Right lobe of liver (tissue), 4 donors: Measurements from ENCODE around the gene TSPAN6.

Experiments used
- POLR2A ChIP-seq: fragments of 450-650 bp; IDR thresholded peaks from one replicate; pipeline ENCODE4 v1.6.1; 2017; ENCODE audit warnings: antibody characterized with exemption, mild to moderate bottlenecking
- TF ChIP-seq, protein P1 (sequence below), 4 donors: fragments of 200-600 bp in 3 of 4; fragments of 450-650 bp in 1 of 4; IDR thresholded peaks; one replicate each; pipeline versions ENCODE4 v1.5.1 to v1.8.0; 2016 to 2022; ENCODE audit warnings: antibody characterized with exemption in 4 of 4, mild to moderate bottlenecking in 2 of 4
- donor health status: DM: no; HTN: no; CAD: no.
- donor health status: DM: no; HTN: no; CAD: no.
- donor health status: DM: no; HTN: yes; CAD: no.

DNA sequence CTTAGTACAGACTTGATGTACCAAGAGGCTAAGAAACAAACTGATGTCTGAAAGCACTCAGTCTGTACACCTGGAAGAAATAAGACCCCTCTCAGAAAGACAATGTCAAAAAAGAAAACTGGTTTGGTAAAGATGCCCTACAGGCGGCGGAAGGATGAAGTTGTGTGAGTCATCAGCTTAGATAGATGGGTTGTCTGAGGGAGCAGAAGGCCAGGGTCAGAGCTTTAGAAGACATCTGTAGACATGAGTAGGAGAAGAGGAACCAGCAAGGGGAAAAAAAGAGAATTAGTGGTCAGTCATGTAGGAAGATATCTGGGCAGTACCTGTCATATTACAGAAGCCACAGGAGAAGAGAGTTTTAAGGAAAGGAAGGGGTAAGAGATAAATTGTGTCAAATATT is 15.7 kb upstream of the TSPAN6 start:
- TF ChIP-seq, protein P1, sequence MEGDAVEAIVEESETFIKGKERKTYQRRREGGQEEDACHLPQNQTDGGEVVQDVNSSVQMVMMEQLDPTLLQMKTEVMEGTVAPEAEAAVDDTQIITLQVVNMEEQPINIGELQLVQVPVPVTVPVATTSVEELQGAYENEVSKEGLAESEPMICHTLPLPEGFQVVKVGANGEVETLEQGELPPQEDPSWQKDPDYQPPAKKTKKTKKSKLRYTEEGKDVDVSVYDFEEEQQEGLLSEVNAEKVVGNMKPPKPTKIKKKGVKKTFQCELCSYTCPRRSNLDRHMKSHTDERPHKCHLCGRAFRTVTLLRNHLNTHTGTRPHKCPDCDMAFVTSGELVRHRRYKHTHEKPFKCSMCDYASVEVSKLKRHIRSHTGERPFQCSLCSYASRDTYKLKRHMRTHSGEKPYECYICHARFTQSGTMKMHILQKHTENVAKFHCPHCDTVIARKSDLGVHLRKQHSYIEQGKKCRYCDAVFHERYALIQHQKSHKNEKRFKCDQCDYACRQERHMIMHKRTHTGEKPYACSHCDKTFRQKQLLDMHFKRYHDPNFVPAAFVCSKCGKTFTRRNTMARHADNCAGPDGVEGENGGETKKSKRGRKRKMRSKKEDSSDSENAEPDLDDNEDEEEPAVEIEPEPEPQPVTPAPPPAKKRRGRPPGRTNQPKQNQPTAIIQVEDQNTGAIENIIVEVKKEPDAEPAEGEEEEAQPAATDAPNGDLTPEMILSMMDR (IDR thresholded peaks at IDR 0.05): no peak
- no peak for TF ChIP-seq POLR2A
